Measurements from ENCODE around the gene CYP4V2.

DNA sequence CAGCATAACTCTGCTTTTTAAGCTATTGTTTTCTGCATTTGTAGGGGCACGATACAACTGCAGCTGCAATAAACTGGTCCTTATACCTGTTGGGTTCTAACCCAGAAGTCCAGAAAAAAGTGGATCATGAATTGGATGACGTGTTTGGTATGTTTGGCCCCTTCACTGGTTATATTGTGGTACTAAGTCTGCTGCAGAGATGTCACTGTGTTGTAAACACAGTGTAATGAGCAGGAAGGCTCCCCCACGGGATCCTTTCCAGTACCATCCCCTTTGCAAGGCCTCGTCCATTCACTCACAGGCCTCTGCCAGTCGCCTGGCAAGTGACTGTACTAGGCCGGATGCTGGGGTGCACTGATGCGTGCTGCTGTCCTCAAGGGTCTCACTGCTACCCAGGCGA, 13.8 kb downstream of the CYP4V2 start:
- TF ChIP-seq GATA3 (IDR thresholded peaks at IDR 0.05; ENCODE audit: low read depth, low read length) (no peak), GATA2 (IDR thresholded peaks at IDR 0.05; ENCODE audit: low read depth, low read length) (no peak)

Measured in SH-SY5Y (cell line).